Karpas-422 (cell line): ENCODE results near the gene INTS6. TPM values are rescaled to one million over a fixed set of nuclear protein-coding genes. Genes with fewer than 3 reads are reported as not detected.

Experiments used
- DNase-seq: peaks from one replicate; pipeline ENCODE4 v3.0.0-alpha.2; 2015
- H2AFZ ChIP-seq: fragments of 200-600 bp; sonication (generic); 2 replicates; pipeline ENCODE4 v1.6.1; 2014; ENCODE audit warnings: antibody characterized with exemption, low read length, mixed read lengths
- H3K27ac ChIP-seq: fragments of 200-600 bp; sonication (generic); 2 replicates; pipeline ENCODE4 v1.5.1; 2014; ENCODE audit warnings: mild to moderate bottlenecking, low read length, moderate library complexity
- H3K27me3 ChIP-seq: fragments of 200-600 bp; sonication (generic); 2 replicates; pipeline ENCODE4 v1.6.1; 2014; ENCODE audit warnings: low read length, mixed read lengths
- H3K36me3 ChIP-seq: fragments of 200-600 bp; sonication (generic); 2 replicates; pipeline ENCODE4 v1.6.1; 2014; ENCODE audit warnings: low read length, mixed read lengths; ENCODE audit not compliant: insufficient read depth
- H3K4me1 ChIP-seq: fragments of 200-600 bp; sonication (generic); 2 replicates; pipeline ENCODE4 v1.6.1; 2014; ENCODE audit warnings: mild to moderate bottlenecking, low read length, mixed read lengths
- H3K4me2 ChIP-seq: fragments of 200-600 bp; sonication (generic); 2 replicates; pipeline ENCODE4 v1.6.1; 2014; ENCODE audit warnings: low read length, low read depth, mild to moderate bottlenecking; ENCODE audit not compliant: poor library complexity, severe bottlenecking
- H3K4me3 ChIP-seq: fragments of 200-600 bp; sonication (generic); 2 replicates; pipeline ENCODE4 v1.5.1; 2014; ENCODE audit warnings: mild to moderate bottlenecking, antibody characterized with exemption, low read length, mixed read lengths
- H3K79me2 ChIP-seq: fragments of 200-600 bp; sonication (generic); 2 replicates; pipeline ENCODE4 v1.6.1; 2014; ENCODE audit warnings: mild to moderate bottlenecking, low read length, mixed read lengths
- H3K9ac ChIP-seq: fragments of 200-600 bp; sonication (generic); 2 replicates; pipeline ENCODE4 v1.6.0; 2014; ENCODE audit warnings: low read length
- H3K9me2 ChIP-seq: fragments of 200-600 bp; sonication (generic), shearing (Covaris generic); replicated peaks from 2 replicates; pipeline ENCODE4 v1.6.0; 2014; ENCODE audit warnings: mild to moderate bottlenecking, low read length, moderate library complexity; ENCODE audit not compliant: insufficient read depth
- H3K9me3 ChIP-seq: fragments of 300-700, 200-600 bp; sonication (generic); 2 replicates; pipeline ENCODE4 v1.6.1; 2014; ENCODE audit warnings: low read length, mixed read lengths
- H4K20me1 ChIP-seq: fragments of 200-600 bp; sonication (generic); 2 replicates; pipeline ENCODE4 v1.6.1; 2014; ENCODE audit warnings: mild to moderate bottlenecking, antibody characterized with exemption, low read length, low read depth; ENCODE audit not compliant: insufficient read depth
- total RNA-seq: library from RNA; depleted of rRNA; stranded (reverse); fragments of >200 nt; shearing (Covaris generic); gene quantifications from 2 replicates; pipeline ENCODE4 v1.2.3, GENCODE V29; 2014; ENCODE audit warnings: low replicate concordance

Gene INTS6
- total RNA-seq, 1 experiment from 2014 or later, result 86.2 TPM

DNA sequence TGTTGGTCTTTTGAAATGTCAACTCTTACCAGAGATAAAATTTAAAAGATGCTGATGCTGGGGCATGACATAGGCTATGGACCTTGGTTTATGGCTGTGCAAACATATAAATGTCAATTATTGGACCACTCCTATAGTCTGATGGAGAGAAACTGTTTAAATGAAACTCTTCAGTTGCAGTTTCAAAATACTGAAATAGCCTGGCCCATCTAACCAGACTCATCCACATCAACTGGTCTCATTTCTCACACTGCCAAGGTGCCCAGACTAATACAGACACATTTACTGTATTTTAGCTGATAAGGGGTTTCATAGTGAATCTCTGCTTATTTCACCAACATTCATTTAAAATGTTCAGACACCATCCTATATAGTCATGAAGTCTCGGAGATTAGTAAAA lies 93.5 kb downstream of the INTS6 start:
- no peaks in the 10 kb centered on the region for H4K20me1 ChIP-seq
- no peak overlapping the region for H3K4me2 ChIP-seq
- H2AFZ ChIP-seq, result no peak overlapping the region
- no peak for DNase-seq
- peaks cover 35% of the 10 kb centered on the region for H3K36me3 ChIP-seq
- no peaks in the 10 kb centered on the region for H3K27me3 ChIP-seq
- H3K79me2 ChIP-seq, result no peaks in the 10 kb centered on the region
- no peak overlapping the region for H3K27ac ChIP-seq
- no peak overlapping the region for H3K4me3 ChIP-seq
- H3K9ac ChIP-seq, result no peak overlapping the region
- no peaks in the 10 kb centered on the region for H3K4me1 ChIP-seq
- H3K9me3 ChIP-seq, result no peaks in the 10 kb centered on the region
- no peaks in the 10 kb centered on the region for H3K9me2 ChIP-seq

GRCh38 chr13:51357928-51358595 lies 94.8 kb downstream of the INTS6 start:
- H3K9me3 ChIP-seq, result no peaks in the 10 kb centered on the region
- no peaks in the 10 kb centered on the region for H3K27me3 ChIP-seq
- H3K4me2 ChIP-seq, result no peak overlapping the region
- H3K27ac ChIP-seq, result no peak overlapping the region
- H3K9me2 ChIP-seq, result no peaks in the 10 kb centered on the region
- no peak overlapping the region for H3K4me3 ChIP-seq
- peaks cover 32% of the 10 kb centered on the region; the same call in 1 of the 2 replicates for H3K36me3 ChIP-seq
- no peaks in the 10 kb centered on the region for H3K4me1 ChIP-seq
- H2AFZ ChIP-seq, result no peak overlapping the region
- no peaks in the 10 kb centered on the region for H4K20me1 ChIP-seq
- no peaks in the 10 kb centered on the region for H3K79me2 ChIP-seq
- no peak for DNase-seq
- H3K9ac ChIP-seq, result no peak overlapping the region

DNA sequence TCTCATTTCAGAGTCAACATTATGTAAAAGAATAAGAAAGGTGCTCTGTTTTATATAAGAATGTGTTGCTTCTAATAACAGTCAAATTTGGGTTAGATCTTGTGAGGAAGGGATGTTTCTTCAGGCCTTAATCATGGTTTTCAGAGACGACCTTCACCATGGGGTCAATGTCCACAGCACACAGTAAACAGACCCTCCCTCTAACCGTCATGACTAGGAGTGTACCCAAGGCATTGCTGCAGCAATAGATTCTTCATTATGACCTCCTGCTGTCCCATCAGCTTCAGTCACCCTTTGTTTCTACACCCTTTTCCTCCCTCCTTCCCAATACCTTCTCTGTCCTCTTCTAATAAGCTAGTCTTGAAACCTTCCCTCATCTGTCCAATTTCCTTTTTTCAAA lies 97.6 kb downstream of the INTS6 start:
- H3K9me2 ChIP-seq, result no peaks in the 10 kb centered on the region
- H3K9ac ChIP-seq, result no peak overlapping the region
- no peak overlapping the region for H3K27ac ChIP-seq
- no peaks in the 10 kb centered on the region for H3K27me3 ChIP-seq
- H3K4me2 ChIP-seq, result no peak overlapping the region
- H2AFZ ChIP-seq, result no peak overlapping the region
- DNase-seq, result no peak
- no peaks in the 10 kb centered on the region for H3K9me3 ChIP-seq
- H3K4me3 ChIP-seq, result no peak overlapping the region
- H3K79me2 ChIP-seq, result no peaks in the 10 kb centered on the region
- no peaks in the 10 kb centered on the region for H4K20me1 ChIP-seq
- H3K4me1 ChIP-seq, result no peaks in the 10 kb centered on the region
- peaks cover 16% of the 10 kb centered on the region for H3K36me3 ChIP-seq

DNA sequence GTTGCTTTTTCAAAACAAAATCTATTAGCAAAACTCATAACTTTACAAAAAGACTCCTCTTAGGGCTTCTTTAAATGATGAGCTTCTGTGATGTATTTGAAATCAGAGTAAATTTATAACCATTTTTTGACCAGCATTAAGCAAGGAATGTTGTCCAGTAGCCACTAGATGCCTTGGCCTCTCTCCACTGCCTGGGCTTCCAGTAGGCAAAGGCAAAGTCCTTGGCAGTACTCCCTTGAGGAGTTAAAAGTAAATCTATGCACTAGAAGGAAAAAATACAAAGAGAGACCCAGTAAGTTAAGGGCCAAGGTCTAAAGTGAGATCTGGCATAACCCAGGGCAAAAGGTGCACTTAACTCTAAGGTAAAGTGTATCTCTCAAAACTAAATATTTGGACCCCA lies 103.8 kb downstream of the INTS6 start:
- Histone ChIP-seq H3K36me3 (peaks cover 11% of the 10 kb centered on the region), H3K9me2 (no peaks in the 10 kb centered on the region), H3K4me3 (no peak overlapping the region), H3K4me2 (no peak overlapping the region), H2AFZ (no peak overlapping the region), H3K9ac (no peak overlapping the region), H4K20me1 (no peaks in the 10 kb centered on the region), H3K9me3 (no peaks in the 10 kb centered on the region), H3K27ac (no peak overlapping the region), H3K79me2 (no peaks in the 10 kb centered on the region), H3K4me1 (no peaks in the 10 kb centered on the region), H3K27me3 (no peaks in the 10 kb centered on the region)
- DNase-seq, result no peak

DNA sequence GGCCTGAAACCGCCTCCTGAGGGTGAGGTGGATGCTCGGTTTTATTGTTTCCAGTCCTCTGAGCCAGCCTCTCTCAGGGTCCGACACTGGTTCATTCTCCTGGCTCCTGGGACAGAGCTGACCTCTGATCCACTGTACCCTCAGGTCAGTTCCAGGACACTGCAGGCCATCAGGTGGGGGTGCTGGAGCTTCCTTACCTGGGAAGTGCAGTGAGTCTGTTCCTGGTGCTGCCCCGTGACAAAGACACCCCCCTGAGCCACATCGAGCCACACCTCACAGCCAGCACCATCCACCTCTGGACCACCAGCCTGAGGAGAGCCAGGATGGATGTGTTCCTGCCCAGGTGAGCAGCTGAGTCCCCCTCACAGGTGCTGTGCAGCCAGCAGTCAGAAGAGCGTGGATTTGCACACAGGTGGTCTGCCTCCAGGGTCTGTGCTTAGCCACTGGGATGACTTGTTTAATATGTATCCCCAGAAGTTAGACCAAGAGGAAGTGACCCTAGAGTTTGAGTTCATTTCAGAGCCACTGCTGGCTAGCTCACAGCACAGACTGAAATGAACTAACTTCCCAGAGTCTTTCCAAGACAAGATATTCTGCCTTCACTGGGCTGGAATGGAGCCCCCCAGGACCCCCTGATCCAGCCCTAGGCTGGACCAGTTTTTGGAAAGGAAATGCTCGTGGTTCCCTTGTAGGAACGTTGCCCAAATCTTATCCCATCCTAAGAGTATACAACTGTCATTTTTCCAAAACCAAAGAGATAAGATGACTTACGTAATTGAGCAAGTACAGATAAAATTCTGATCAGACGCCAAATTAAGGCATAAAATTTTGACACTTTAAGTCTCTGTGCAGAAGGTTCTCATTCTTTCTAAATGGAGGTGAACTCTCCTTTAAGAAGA lies 104.5 kb downstream of the INTS6 start:
- Histone ChIP-seq H3K4me1 (no peaks in the 10 kb centered on the region), H4K20me1 (no peaks in the 10 kb centered on the region), H3K36me3 (peaks cover 6% of the 10 kb centered on the region), H3K4me2 (no peak overlapping the region), H3K9ac (no peak overlapping the region), H3K9me3 (no peaks in the 10 kb centered on the region), H3K27me3 (no peaks in the 10 kb centered on the region), H3K9me2 (no peaks in the 10 kb centered on the region), H3K27ac (no peak overlapping the region), H2AFZ (no peak overlapping the region), H3K79me2 (no peaks in the 10 kb centered on the region), H3K4me3 (no peak overlapping the region)
- no peak for DNase-seq

- H3K27ac ChIP-seq, result no peak overlapping the region
- no peak for DNase-seq
- no peak overlapping the region for H3K4me2 ChIP-seq
- no peaks in the 10 kb centered on the region for H3K4me1 ChIP-seq
- no peak overlapping the region for H2AFZ ChIP-seq
- no peak overlapping the region for H3K9ac ChIP-seq
- no peaks in the 10 kb centered on the region for H3K79me2 ChIP-seq
- no peaks in the 10 kb centered on the region for H3K9me2 ChIP-seq
- no peaks in the 10 kb centered on the region for H3K36me3 ChIP-seq
- no peaks in the 10 kb centered on the region for H3K9me3 ChIP-seq
- no peaks in the 10 kb centered on the region for H3K27me3 ChIP-seq
- no peak overlapping the region for H3K4me3 ChIP-seq
- no peaks in the 10 kb centered on the region for H4K20me1 ChIP-seq
These were observed 105.7 kb downstream of the INTS6 start for GRCh38 chr13:51347099-51347498.

- H2AFZ ChIP-seq, result no peak overlapping the region
- H3K79me2 ChIP-seq, result no peaks in the 10 kb centered on the region
- H3K4me1 ChIP-seq, result no peaks in the 10 kb centered on the region
- H3K4me3 ChIP-seq, result no peak overlapping the region
- H3K9ac ChIP-seq, result no peak overlapping the region
- H3K9me2 ChIP-seq, result no peaks in the 10 kb centered on the region
- no peaks in the 10 kb centered on the region for H4K20me1 ChIP-seq
- H3K36me3 ChIP-seq, result no peaks in the 10 kb centered on the region
- no peaks in the 10 kb centered on the region for H3K27me3 ChIP-seq
- no peak for DNase-seq
- no peak overlapping the region for H3K4me2 ChIP-seq
- no peaks in the 10 kb centered on the region for H3K9me3 ChIP-seq
- H3K27ac ChIP-seq, result no peak overlapping the region
These were observed 106.4 kb downstream of the INTS6 start for GRCh38 chr13:51346397-51346796.

GRCh38 chr13:51343475-51343874 lies 109.4 kb downstream of the INTS6 start:
- Histone ChIP-seq H3K36me3 (no peaks in the 10 kb centered on the region), H4K20me1 (no peaks in the 10 kb centered on the region), H3K4me1 (peaks cover 6% of the 10 kb centered on the region; the same call in 1 of the 2 replicates), H3K9me3 (no peaks in the 10 kb centered on the region), H3K9me2 (no peaks in the 10 kb centered on the region), H3K27me3 (no peaks in the 10 kb centered on the region), H3K27ac (no peak overlapping the region), H3K9ac (no peak overlapping the region), H3K4me3 (no peak overlapping the region), H3K4me2 (no peak overlapping the region), H3K79me2 (no peaks in the 10 kb centered on the region), H2AFZ (no peak overlapping the region)
- no peak for DNase-seq
